Activated CD8-positive, alpha-beta T cell treated with anti-CD3 and anti-CD28 coated beads, Interleukin-2, amount 10 ng/mL, durations not matched to agents 7 days and 5 days (primary cell): ENCODE data around the gene COX5A. TPM values are rescaled to one million over a fixed set of nuclear protein-coding genes. Genes with fewer than 3 reads are reported as not detected.
"Not testable (repeated sequence)": the region's sequence is repeated elsewhere in the genome, so short reads cannot be mapped to it uniquely, and the experiment has no call there.

Experiments
- ATAC-seq: fragments of 150-1000 bp; cut with Tn5 transposase; one replicate; pipeline ENCODE4 v1.10.0; 2021; ENCODE audit warnings: moderate library complexity
- CTCF ChIA-PET: fragments of 350-600 bp; sonication (Branson Sonifier 250); formaldehyde crosslinking; loops from one replicate; lab custom pipeline; 2021; ENCODE audit warnings: antibody characterized with exemption; lab: Charles Lee
- POLR2A ChIA-PET: fragments of 350-600 bp; sonication (Branson Sonifier 250); formaldehyde crosslinking; loops from one replicate; lab custom pipeline; 2021; ENCODE audit warnings: antibody characterized with exemption; lab: Charles Lee
- DNase-seq: peaks from one replicate; pipeline ENCODE4 v3.0.0-alpha.2; 2020
- H3K27ac Mint-ChIP-seq: one replicate; pipeline ENCODE4 v1.8.0; 2021; ENCODE audit warnings: mild to moderate bottlenecking, mixed read lengths
- H3K27me3 Mint-ChIP-seq: one replicate; pipeline ENCODE4 v1.8.0; 2021; ENCODE audit warnings: low read depth, mixed read lengths
- H3K36me3 Mint-ChIP-seq: one replicate; pipeline ENCODE4 v1.8.0; 2021; ENCODE audit warnings: low read depth, mixed read lengths
- H3K4me1 Mint-ChIP-seq: one replicate; pipeline ENCODE4 v1.8.0; 2021; ENCODE audit warnings: low read depth, mixed read lengths
- H3K4me3 Mint-ChIP-seq: one replicate; pipeline ENCODE4 v1.8.0; 2021; ENCODE audit warnings: mild to moderate bottlenecking, mixed read lengths
- H3K9me3 Mint-ChIP-seq: one replicate; pipeline ENCODE4 v1.8.0; 2022; ENCODE audit warnings: mixed read lengths; ENCODE audit not compliant: insufficient read depth
- total RNA-seq, 2 experiments: library from RNA; stranded (reverse); gene quantifications; one replicate each; pipeline ENCODE4 v1.2.3, GENCODE V29; 2021

The COX5A gene
- total RNA-seq, 2 experiments from 2014 or later: 305 to 313 TPM

DNA sequence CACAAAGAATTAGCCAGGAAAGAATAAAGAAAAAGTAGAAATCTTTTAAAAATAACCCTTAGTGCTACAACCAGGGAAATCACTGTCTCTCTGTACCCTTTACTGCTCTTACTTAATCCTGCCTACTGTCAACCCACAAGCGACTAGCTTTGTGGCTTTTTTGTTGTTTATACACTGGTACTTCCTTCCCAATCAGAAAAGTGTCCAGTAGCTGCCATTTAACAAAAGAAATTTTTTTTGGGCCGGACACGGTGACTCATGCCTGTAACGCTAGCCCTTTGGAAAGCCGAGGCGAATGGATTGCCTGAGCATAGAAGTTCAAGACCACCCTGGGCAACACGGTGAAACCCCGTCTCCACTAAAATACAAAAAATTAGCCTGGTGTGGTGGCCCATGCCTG, 17.4 kb downstream of the COX5A start:
- ChIA-PET CTCF (interaction anchor here (1.0 to 15.0 kb wide), 7 partner anchors 8 to 120 kb away, joined by 3 to 80 read pairs (median 5); partner anchors contain the start of gene FAM219B), POLR2A (interaction anchor here (1.2 kb wide), 1 partner anchor 14 kb away, joined by 5 read pairs; the partner anchor contains the start of gene FAM219B)
- no peak for ATAC-seq
- H3K4me1 Mint-ChIP-seq: peaks cover 12% of the 10 kb centered on the region
- peaks cover 52% of the 10 kb centered on the region for H3K36me3 Mint-ChIP-seq
- no peaks in the 10 kb centered on the region for H3K9me3 Mint-ChIP-seq
- H3K4me3 Mint-ChIP-seq: no peak overlapping the region
- H3K27ac Mint-ChIP-seq: no peak overlapping the region
- no peaks in the 10 kb centered on the region for H3K27me3 Mint-ChIP-seq
- no peak for DNase-seq

DNA sequence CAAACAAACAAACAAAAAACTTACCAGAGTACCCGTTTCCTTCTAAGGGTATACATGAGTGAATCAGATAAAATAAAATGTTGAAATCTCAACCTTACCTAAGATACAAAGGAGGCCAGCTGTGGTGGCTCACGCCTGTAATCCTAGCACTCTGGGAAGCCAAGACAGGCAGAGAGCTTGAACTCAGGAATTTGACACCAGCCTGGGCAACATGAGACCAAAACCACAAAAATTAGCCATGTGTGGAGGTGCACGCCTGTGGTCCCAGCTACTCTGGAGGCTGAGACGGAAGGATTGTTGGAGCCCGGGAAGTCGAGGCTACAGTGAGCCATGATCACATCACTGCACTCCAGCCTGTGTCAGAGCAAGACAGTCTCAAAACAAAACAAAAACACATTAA, 20.2 kb downstream of the COX5A start:
- no peak for ATAC-seq
- peaks cover 54% of the 10 kb centered on the region for H3K36me3 Mint-ChIP-seq
- POLR2A ChIA-PET: interaction anchor here (1.3 kb wide), 1 partner anchor 11 kb away, joined by 4 read pairs; the partner anchor contains the start of gene FAM219B

DNA sequence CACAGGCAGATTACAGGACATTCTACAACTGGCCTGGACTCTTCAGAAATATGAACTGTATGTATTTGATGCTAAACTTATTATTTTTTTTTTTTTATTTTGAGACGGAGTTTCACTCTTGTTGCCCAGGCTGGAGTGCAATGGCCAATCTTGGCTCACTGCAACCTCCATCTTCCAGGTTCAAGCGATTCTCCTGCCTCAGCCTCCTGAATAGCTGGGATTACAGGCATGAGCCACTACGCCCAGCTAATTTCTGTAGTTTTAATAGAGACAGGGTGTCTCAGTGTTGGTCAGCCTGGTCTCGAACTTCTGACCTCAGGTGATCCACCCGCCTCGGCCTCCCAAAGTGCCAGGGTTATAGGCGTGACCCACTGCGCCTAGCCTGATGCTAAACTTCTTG, 24.1 kb downstream of the COX5A start:
- POLR2A ChIA-PET, H3K9me3 Mint-ChIP-seq, H3K27me3 Mint-ChIP-seq, DNase-seq, H3K4me1 Mint-ChIP-seq, H3K4me3 Mint-ChIP-seq, ATAC-seq, H3K27ac Mint-ChIP-seq: not testable (repeated sequence)
- H3K36me3 Mint-ChIP-seq: peaks cover 38% of the 10 kb centered on the region
- CTCF ChIA-PET: interaction anchor here (15.0 kb wide), 1 partner anchor 13 kb away, joined by 80 read pairs; no protein-coding TSS in a partner anchor

More for the DNA sequence above, 20.2 kb downstream of the COX5A start:
- H3K4me1 Mint-ChIP-seq: peaks cover 11% of the 10 kb centered on the region
- no peaks in the 10 kb centered on the region for H3K9me3 Mint-ChIP-seq
- CTCF ChIA-PET: interaction anchor here (1.9 to 15.0 kb wide), 2 partner anchors 17 to 48 kb away, joined by 4 to 80 read pairs; no protein-coding TSS in a partner anchor
- H3K4me3 Mint-ChIP-seq: no peak overlapping the region
- no peaks in the 10 kb centered on the region for H3K27me3 Mint-ChIP-seq
- no peak overlapping the region for H3K27ac Mint-ChIP-seq
- no peak for DNase-seq

DNA sequence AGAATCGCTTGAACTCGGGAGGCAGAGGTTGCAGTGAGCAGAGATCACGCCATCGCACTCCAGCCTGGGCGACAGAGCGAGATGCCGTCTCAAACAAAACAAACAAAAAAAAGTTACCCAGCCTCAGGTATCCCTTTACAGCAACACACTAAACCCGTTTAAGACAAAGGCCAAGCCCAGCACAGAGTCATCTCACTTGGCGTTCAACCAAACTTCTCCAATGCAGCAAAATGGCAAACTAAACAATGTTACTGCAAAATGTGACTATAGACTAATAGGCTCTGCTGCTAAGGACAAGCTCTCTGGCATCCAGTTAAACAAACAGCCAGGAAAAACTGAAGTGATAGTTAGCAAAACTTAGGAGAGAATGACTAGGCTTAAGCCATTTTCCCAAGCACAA, 24.8 kb downstream of the COX5A start:
- no peaks in the 10 kb centered on the region for H3K27me3 Mint-ChIP-seq
- peaks cover 31% of the 10 kb centered on the region for H3K36me3 Mint-ChIP-seq
- H3K27ac Mint-ChIP-seq: no peak overlapping the region
- ChIA-PET CTCF (interaction anchor here (15.0 kb wide), 1 partner anchor 12 kb away, joined by 80 read pairs; no protein-coding TSS in a partner anchor), POLR2A (no interaction called here)
- no peaks in the 10 kb centered on the region for H3K9me3 Mint-ChIP-seq
- no peaks in the 10 kb centered on the region for H3K4me1 Mint-ChIP-seq
- ATAC-seq (no peak), DNase-seq (no peak)
- H3K4me3 Mint-ChIP-seq: no peak overlapping the region

DNA sequence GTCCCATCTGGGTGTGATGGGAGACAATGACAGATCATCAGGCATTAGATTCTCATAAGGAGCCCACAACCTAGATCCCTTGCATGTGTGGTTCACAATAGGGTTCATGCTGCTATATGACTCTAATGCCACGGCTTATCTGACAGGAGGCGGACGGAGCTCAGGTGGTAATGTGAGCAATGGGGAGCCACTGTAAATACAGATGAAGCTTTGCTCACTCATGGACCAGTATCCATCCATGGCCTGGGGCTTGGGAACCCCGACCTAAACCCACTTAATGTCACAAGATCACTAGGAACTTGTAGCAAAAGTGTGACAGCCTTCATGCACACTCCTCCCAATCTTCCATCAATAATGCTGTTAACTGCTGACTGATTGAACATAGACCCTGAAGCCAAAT, 29.2 kb downstream of the COX5A start:
- Mint-ChIP-seq H3K27ac (no peak overlapping the region), H3K36me3 (peaks cover 37% of the 10 kb centered on the region), H3K9me3 (no peaks in the 10 kb centered on the region), H3K4me1 (peaks cover 30% of the 10 kb centered on the region), H3K4me3 (no peak overlapping the region), H3K27me3 (no peaks in the 10 kb centered on the region)
- ATAC-seq (no peak), DNase-seq (no peak)
- POLR2A ChIA-PET: interaction anchor here (0.6 kb wide), 1 partner anchor 10 kb away, joined by 5 read pairs; no protein-coding TSS in a partner anchor
- CTCF ChIA-PET: interaction anchor here (1.1 to 15.0 kb wide), 4 partner anchors 8 to 121 kb away, joined by 4 to 80 read pairs (median 14); partner anchors contain the start of gene ULK3

DNA sequence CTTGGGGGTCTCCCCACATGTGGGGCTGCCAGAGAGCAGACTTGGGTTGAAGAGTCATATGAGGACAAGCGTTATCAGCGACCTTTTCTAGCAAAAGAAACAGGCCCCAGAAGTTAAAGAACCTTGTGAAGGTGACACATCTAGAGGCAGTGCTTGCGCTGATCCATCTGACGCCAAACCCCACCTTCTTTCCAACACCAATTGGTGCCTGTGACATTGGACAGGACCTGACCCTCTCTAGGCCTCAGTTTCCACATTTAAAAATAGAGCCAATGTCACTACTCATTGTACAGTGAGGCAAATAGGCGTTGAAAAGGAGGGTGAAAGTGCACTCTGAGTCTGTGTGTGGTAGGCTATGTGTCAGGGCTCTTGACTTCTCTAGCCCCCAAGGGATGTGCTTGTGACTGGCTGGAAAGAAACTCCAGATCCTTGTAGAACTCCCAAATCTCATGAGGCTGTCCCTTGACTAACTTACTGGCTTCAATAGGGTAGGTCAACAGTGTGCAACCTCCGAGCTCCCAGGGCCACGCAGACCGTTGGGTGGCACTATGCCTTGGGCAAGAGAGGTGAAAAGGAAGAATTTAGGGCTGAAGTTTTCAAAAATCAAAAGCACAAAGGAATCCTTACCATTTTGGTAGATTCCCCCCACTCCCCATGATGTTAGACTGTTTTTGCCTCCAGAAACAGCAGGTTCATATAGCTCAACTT, 30.6 kb downstream of the COX5A start:
- H3K4me1 Mint-ChIP-seq: peaks cover 32% of the 10 kb centered on the region
- H3K4me3 Mint-ChIP-seq: peak overlapping the region; percentile 92
- ChIA-PET CTCF (interaction anchor here (0.6 to 4.3 kb wide), 14 partner anchors 10 to 297 kb away, joined by 3 to 26 read pairs (median 4); partner anchors contain the start of gene ULK3), POLR2A (interaction anchor here (0.6 to 1.7 kb wide), 9 partner anchors 10 to 544 kb away, joined by 3 to 16 read pairs (median 4); partner anchors contain the start of genes RPP25 and SIN3A)
- H3K27ac Mint-ChIP-seq: peak overlapping the region; percentile 92
- DNase-seq (no peak), ATAC-seq (no peak)
- no peaks in the 10 kb centered on the region for H3K9me3 Mint-ChIP-seq
- H3K27me3 Mint-ChIP-seq: no peaks in the 10 kb centered on the region
- H3K36me3 Mint-ChIP-seq: peaks cover 41% of the 10 kb centered on the region

DNA sequence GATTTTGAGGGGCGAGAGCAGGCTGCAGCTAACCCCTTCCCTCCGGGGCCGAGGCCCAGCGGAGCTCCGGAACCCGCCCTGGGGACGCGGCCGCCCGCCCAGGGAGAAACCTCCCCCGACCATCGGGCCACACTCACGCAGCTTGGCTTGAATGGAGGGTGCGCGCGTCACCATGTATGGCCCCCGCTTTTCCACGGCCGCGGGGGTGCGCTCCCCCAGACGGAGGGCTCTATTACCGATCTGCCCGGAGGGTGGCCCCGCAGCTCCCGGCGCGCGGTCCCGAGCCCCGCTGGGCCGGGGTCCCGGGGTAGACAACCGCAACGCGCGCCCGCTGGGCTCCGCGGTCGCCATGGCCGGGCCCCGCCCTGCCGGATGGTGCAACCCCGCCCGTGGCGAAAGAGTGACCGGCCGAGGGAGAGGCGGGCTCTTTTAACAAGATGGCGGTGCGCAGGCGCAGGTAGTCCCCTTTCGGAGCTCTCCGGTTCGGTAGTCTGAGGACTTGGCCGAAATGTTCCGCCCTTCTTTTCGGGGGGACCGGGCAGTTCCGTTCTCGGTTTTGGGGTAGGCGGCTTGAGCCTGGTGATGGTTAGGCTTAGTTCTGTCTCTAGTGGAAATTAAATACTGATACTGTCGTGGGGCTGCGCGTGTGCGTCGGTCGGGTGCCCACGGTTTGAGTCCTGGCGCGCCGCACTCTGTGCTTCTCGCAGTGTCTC, 31.3 kb downstream of the COX5A start, which contains the start of gene FAM219B:
TSS of gene FAM219B (minus strand) at position 402 of the 713 bp plus-strand sequence. CDS start at position 351, 51 bp downstream.
- peak; percentile 89 for ATAC-seq
- H3K36me3 Mint-ChIP-seq: peaks cover 44% of the 10 kb centered on the region
- no peaks in the 10 kb centered on the region for H3K9me3 Mint-ChIP-seq
- H3K4me3 Mint-ChIP-seq: peak within 1 kb of the TSS; percentile 92
- H3K4me1 Mint-ChIP-seq: peaks cover 40% of the 10 kb centered on the region
- no peaks in the 10 kb centered on the region for H3K27me3 Mint-ChIP-seq
- ChIA-PET POLR2A (interaction anchor here (0.6 to 1.7 kb wide), 13 partner anchors 10 to 545 kb away, joined by 3 to 16 read pairs (median 4); partner anchors contain the start of genes COX5A, RPP25 and SIN3A), CTCF (interaction anchor here (0.7 to 4.3 kb wide), 21 partner anchors 9 to 298 kb away, joined by 3 to 26 read pairs (median 4); partner anchors contain the start of genes MPI and ULK3)
- DNase-seq: peak; percentile 88
- peak within 1 kb of the TSS; percentile 92 for H3K27ac Mint-ChIP-seq

DNA sequence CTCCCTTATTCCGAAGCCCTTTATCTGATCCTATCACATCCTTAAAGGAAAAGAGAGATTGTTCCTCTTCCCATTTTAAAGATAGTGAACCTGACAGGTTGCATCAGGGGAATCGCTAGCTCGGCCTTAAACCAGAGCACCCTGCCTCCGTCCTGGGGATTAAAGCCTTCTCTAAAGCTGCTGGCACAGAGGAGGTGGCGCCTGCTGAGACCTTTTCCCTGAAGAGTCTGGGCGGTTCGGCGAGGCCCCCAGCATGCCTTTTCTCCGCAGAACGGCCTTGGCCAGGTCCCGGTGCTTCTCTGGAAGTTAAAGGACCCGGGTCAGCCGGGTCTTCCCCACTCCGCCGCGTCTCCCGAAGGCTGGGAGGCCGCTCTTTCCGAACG, 31.8 kb downstream of the COX5A start:
- peaks cover 45% of the 10 kb centered on the region for H3K4me1 Mint-ChIP-seq
- POLR2A ChIA-PET: interaction anchor here (0.8 to 1.7 kb wide), 12 partner anchors 9 to 128 kb away, joined by 3 to 16 read pairs (median 4); partner anchors contain the start of genes COX5A and RPP25
- peak overlapping the region; percentile 80 for H3K27ac Mint-ChIP-seq

DNA sequence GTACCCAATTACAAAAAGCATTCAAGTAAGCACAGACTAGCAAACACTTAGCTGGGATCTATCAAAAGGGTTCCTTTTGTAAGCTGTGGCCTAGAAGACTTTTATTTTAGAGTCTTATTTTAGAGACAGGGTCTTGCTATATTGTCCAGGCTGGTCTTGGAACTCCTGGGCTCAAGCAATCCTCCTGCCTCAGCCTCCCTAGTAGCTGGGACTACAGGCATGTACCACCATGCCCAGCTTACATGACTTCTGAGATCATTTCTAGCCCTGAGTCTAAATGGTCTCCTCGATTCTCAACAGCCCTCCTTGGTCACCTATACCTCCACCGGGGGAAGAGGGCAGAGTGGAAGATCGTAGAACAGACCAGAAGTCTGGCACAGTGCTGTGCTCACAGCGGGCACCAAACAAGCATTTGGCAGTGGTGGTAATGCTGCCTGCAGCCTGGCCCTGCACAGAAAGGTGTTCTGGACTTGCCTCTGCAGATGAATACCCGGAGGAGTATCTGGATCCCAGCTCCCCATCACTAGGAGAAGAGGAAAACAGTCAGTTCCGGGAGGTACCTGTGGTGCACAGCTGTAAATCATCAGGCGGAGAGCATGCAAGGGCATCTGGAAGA, 33.6 kb downstream of the COX5A start:
- H3K4me3 Mint-ChIP-seq: peak overlapping the region; percentile 92
- H3K27ac Mint-ChIP-seq: no peak overlapping the region
- ATAC-seq (no peak), DNase-seq (no peak)
- CTCF ChIA-PET: interaction anchor here (0.6 to 6.8 kb wide), 12 partner anchors 11 to 271 kb away, joined by 3 to 82 read pairs (median 7); partner anchors contain the start of genes CSK and ULK3
- peaks cover 51% of the 10 kb centered on the region for H3K4me1 Mint-ChIP-seq
- H3K36me3 Mint-ChIP-seq: peaks cover 54% of the 10 kb centered on the region
- H3K9me3 Mint-ChIP-seq: no peaks in the 10 kb centered on the region
- no peaks in the 10 kb centered on the region for H3K27me3 Mint-ChIP-seq
- POLR2A ChIA-PET: interaction anchor here (1.4 to 3.1 kb wide), 2 partner anchors 31 to 34 kb away, joined by 4 to 18 read pairs; partner anchors contain the start of gene SCAMP2

More for the DNA sequence above, 31.8 kb downstream of the COX5A start:
- ATAC-seq (peak; percentile 42), DNase-seq (peak; percentile 50)
- H3K4me3 Mint-ChIP-seq: peak overlapping the region; percentile 92
- H3K36me3 Mint-ChIP-seq: peaks cover 41% of the 10 kb centered on the region
- H3K9me3 Mint-ChIP-seq: no peaks in the 10 kb centered on the region
- H3K27me3 Mint-ChIP-seq: no peaks in the 10 kb centered on the region
- CTCF ChIA-PET: interaction anchor here (0.7 to 4.3 kb wide), 21 partner anchors 9 to 298 kb away, joined by 3 to 26 read pairs (median 4); partner anchors contain the start of genes MPI and ULK3

DNA sequence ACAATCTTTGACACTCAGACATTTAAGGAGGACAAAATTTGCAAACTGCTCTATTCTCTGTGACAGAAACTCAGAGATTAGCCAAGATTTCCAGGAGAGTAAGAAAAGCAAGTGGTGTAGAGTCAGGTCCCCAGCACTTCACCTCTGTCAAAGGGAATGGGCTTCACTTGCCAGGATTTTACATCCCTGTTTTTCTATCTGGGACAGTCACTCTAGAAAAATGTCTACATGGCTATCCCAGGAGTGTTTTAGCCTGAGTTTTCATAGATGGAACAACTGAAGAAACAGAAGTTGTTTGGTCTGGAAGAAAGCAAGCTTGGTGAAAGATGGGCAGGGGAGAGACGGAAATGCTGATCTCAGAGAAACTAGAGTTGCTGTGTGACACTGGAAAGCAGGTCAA, 34.2 kb downstream of the COX5A start:
- Mint-ChIP-seq H3K27ac (peak overlapping the region; percentile 16), H3K4me3 (no peak overlapping the region), H3K36me3 (peaks cover 56% of the 10 kb centered on the region), H3K4me1 (peaks cover 56% of the 10 kb centered on the region), H3K9me3 (no peaks in the 10 kb centered on the region), H3K27me3 (no peaks in the 10 kb centered on the region)
- CTCF ChIA-PET: interaction anchor here (0.6 to 7.9 kb wide), 13 partner anchors 11 to 271 kb away, joined by 3 to 103 read pairs (median 9); partner anchors contain the start of genes CSK, MPI and ULK3
- DNase-seq: no peak
- no peak for ATAC-seq
- POLR2A ChIA-PET: interaction anchor here (1.1 to 3.1 kb wide), 3 partner anchors 30 to 132 kb away, joined by 3 to 18 read pairs (median 4); partner anchors contain the start of gene SCAMP2
